K562 (cell line): ENCODE data around the gene SH3TC1. TPM values are rescaled to one million over a fixed set of nuclear protein-coding genes. Genes with fewer than 3 reads are reported as not detected.

Source experiments
- ATAC-seq: fragments of 200-7000 bp; cut with Tn5 transposase; 3 replicates; pipeline ENCODE4 v1.9.1; 2020; ENCODE audit warnings: moderate library complexity
- BruUV-seq: library from RNA; stranded (reverse); fragments of 400-500 nt; replicated peaks from 2 replicates; lab custom pipeline; 2021; lab: Mats Ljungman, UMichigan
- CTCF ChIA-PET: fragments of 300-600 bp; formaldehyde crosslinking; extraction: SDS; loops from one replicate; lab custom pipeline; 2021; ENCODE audit warnings: low intra/inter-chr PET ratio; lab: Yijun Ruan, JAX
- POLR2A ChIA-PET: fragments of 300-600, 350-650 bp; sonication (Branson Sonifier 250); formaldehyde crosslinking; extraction: SDS; loops from one replicate; lab custom pipeline; 2021; ENCODE audit warnings: antibody characterized with exemption, inconsistent platforms; lab: Yijun Ruan, JAX
- DNase-seq, 4 experiments: peaks; one replicate each; pipeline versions ENCODE4 v3.0.0 to v3.0.0-alpha.2; 2011 to 2018; ENCODE audit warnings: low spot score in 3 of 4, mixed read lengths in 3 of 4; ENCODE audit errors: extremely low read depth in 1 of 4
- FAIRE-seq: peaks from 2 replicates; lab custom pipeline; 2011; peaks lifted over from hg19 to GRCh38; lab: Jason Lieb, UNC
- H2AFZ ChIP-seq: 2 replicates; pipeline ENCODE4 v1.6.0; 2011; ENCODE audit warnings: low read depth, low read length, control low read depth, inconsistent platforms
- H3K27ac ChIP-seq: fragments of 200-600 bp; 3 replicates; pipeline ENCODE4 v1.8.0; 2011; ENCODE audit warnings: low read depth, mild to moderate bottlenecking, control low read depth, inconsistent platforms, low read length, moderate library complexity, mixed read lengths; ENCODE audit errors: extremely low read depth
- H3K27me3 ChIP-seq, 2 experiments: fragments of 300-600 bp in 1 of 2; 2 replicates in 1 of 2; 3 replicates in 1 of 2; pipeline versions ENCODE4 v1.6.0 to v1.8.0; 2011; ENCODE audit warnings: inconsistent platforms in 2 of 2, low read length in 2 of 2, mild to moderate bottlenecking in 1 of 2, mixed read lengths in 1 of 2, moderate library complexity in 1 of 2; ENCODE audit not compliant: control insufficient read depth in 2 of 2, insufficient read depth in 2 of 2
- H3K36me3 ChIP-seq: fragments of 300-600 bp; 3 replicates; pipeline ENCODE4 v1.8.0; 2011; ENCODE audit warnings: mild to moderate bottlenecking, low read length, inconsistent platforms; ENCODE audit not compliant: control insufficient read depth, insufficient read depth
- H3K4me1 ChIP-seq, 2 experiments: fragments of 200-600 bp in 1 of 2; replicated peaks in 1 of 2; 2 replicates in 1 of 2; 3 replicates in 1 of 2; pipeline versions ENCODE4 v1.5.1 to v1.8.0; 2011; ENCODE audit warnings: inconsistent platforms in 2 of 2, low read length in 2 of 2, mild to moderate bottlenecking in 1 of 2, mixed read lengths in 1 of 2, moderate library complexity in 1 of 2; ENCODE audit not compliant: control insufficient read depth in 2 of 2, insufficient read depth in 2 of 2
- H3K4me2 ChIP-seq: 2 replicates; pipeline ENCODE4 v1.6.1; 2011; ENCODE audit warnings: low read length, control low read depth, inconsistent platforms, mixed read lengths; ENCODE audit not compliant: insufficient read depth
- H3K4me3 ChIP-seq: fragments of 200-600 bp; sonication (generic), shearing (Covaris generic); 2 replicates; pipeline ENCODE4 v1.5.1; 2016; ENCODE audit warnings: control low read depth, inconsistent platforms
- H3K79me2 ChIP-seq: fragments of 200-600 bp; 3 replicates; pipeline ENCODE4 v1.8.0; 2011; ENCODE audit warnings: low read length, inconsistent platforms; ENCODE audit not compliant: control insufficient read depth, insufficient read depth
- H3K9ac ChIP-seq, 2 experiments: 2 replicates each; pipeline versions ENCODE4 v1.6.0 to v1.6.1; 2011; ENCODE audit warnings: low read depth in 2 of 2, low read length in 2 of 2, control low read depth in 1 of 2, inconsistent platforms in 1 of 2, mild to moderate bottlenecking in 1 of 2, mixed read lengths in 1 of 2; ENCODE audit not compliant: insufficient read depth in 1 of 2
- H3K9me1 ChIP-seq: one replicate; pipeline ENCODE4 v1.6.0; 2011; ENCODE audit warnings: inconsistent platforms, mild to moderate bottlenecking, low read length, moderate library complexity; ENCODE audit not compliant: control insufficient read depth, insufficient read depth
- H3K9me3 ChIP-seq: replicated peaks from 2 replicates; pipeline ENCODE4 v1.5.1; 2011; ENCODE audit warnings: low read depth, low read length, inconsistent platforms; ENCODE audit not compliant: control insufficient read depth, insufficient read depth
- H4K20me1 ChIP-seq: replicated peaks from 2 replicates; pipeline ENCODE4 v1.6.1; 2011; ENCODE audit warnings: low read length, inconsistent platforms, mixed read lengths; ENCODE audit not compliant: control insufficient read depth, insufficient read depth
- EP400 ChIP-seq: fragments of 450-650 bp; IDR thresholded peaks from 2 replicates; pipeline ENCODE4 v1.6.1; 2017; ENCODE audit warnings: antibody characterized with exemption, mild to moderate bottlenecking, moderate library complexity
- GABPB1 ChIP-seq: sonication (generic); formaldehyde crosslinking; IDR thresholded peaks from 2 replicates; pipeline ENCODE4 v1.8.0; 2022; ENCODE audit warnings: mild to moderate bottlenecking, missing genetic modification reagents
- NR4A1 ChIP-seq, 2 experiments: fragments of 250-450 bp in 1 of 2; fragments of 450-650 bp in 1 of 2; sonication (Bioruptor Pico) in 1 of 2; IDR thresholded peaks; 2 replicates each; pipeline versions ENCODE4 v1.4.0 to v1.6.1; 2016 to 2020; ENCODE audit warnings: mild to moderate bottlenecking in 2 of 2, missing compliant biosample characterization in 1 of 2, missing genetic modification characterization in 1 of 2, moderate library complexity in 1 of 2
- PHF21A ChIP-seq: fragments of 450-650 bp; IDR thresholded peaks from 2 replicates; pipeline ENCODE4 v1.6.1; 2017; ENCODE audit warnings: low read depth, borderline replicate concordance
- SIN3A ChIP-seq, 2 experiments: fragments of 150-350 bp in 1 of 2; IDR thresholded peaks; 2 replicates each; pipeline ENCODE4 v1.6.1; 2011 to 2016; ENCODE audit warnings: borderline replicate concordance in 2 of 2, low read depth in 2 of 2, low read length in 2 of 2, mild to moderate bottlenecking in 2 of 2, moderate library complexity in 2 of 2; ENCODE audit not compliant: control insufficient read depth in 1 of 2
- SMC3 ChIP-seq: conservative IDR thresholded peaks from 2 replicates; pipeline ENCODE4 v1.6.1; 2011; ENCODE audit warnings: low read depth, low read length, improper control_type of control experiment; ENCODE audit not compliant: insufficient read depth
- SNRNP70 ChIP-seq: fragments of 200-400 bp; formaldehyde crosslinking; optimal IDR thresholded peaks from 2 replicates; pipeline ENCODE3; 2017; ENCODE audit warnings: low read depth, low read length
- ZNF133 ChIP-seq: fragments of 250-450 bp; sonication (Bioruptor Pico); IDR thresholded peaks from 2 replicates; pipeline ENCODE4 v1.4.0; 2020; ENCODE audit warnings: mild to moderate bottlenecking
- WGBS: fragments of 100-300 bp; shearing (Covaris generic); methylation state at CpG from one replicate; pipeline ENCODE4 v1.1.6; 2016; ENCODE audit warnings: low coverage, mixed read lengths; ENCODE audit not compliant: insufficient coverage; ENCODE audit errors: missing lambda C conversion rate; 5-methylcytosine and 5-hydroxymethylcytosine counted together
- in situ Hi-C: fragments of 300-500 bp; cut with MboI; formaldehyde crosslinking; loops from 4 replicates; pipeline ENCODE4 v1.15.0; 2018; ENCODE audit warnings: inconsistent platforms, mixed read lengths
- intact Hi-C: fragments of 100-400 bp; cut with micrococcal nuclease; formaldehyde crosslinking; loops from 2 replicates; pipeline ENCODE4 v1.14.2; 2022
- polyA plus RNA-seq, 8 experiments: library from polyadenylated mRNA; depleted of rRNA in 4 of 8; stranded (reverse) in 5 of 8; unstranded in 3 of 8; fragments of >200 nt; fragmentation: Nextera tagmentation in 2 of 8; fragmentation: Illumina TruSeq in 1 of 8; extraction: Ambion mirVana in 2 of 8; extraction: Trizol in 1 of 8; gene quantifications; 2 replicates each; pipeline versions ENCODE4 v1.2.1 to v1.2.3, GENCODE V29; 2011 to 2014; ENCODE audit warnings: inconsistent platforms in 1 of 8, missing spikeins in 1 of 8
- total RNA-seq, 7 experiments: library from RNA; depleted of rRNA in 6 of 7; stranded (reverse); fragments of >200 nt in 6 of 7; fragmentation: Illumina TruSeq in 2 of 7; extraction: Trizol in 2 of 7; gene quantifications; 2 replicates each; pipeline versions ENCODE4 v1.2.1 to v1.2.3, GENCODE V29; 2011 to 2021; ENCODE audit warnings: low replicate concordance in 1 of 7
- TF ChIP-seq, protein P1 (sequence below), 2 experiments: IDR thresholded peaks in 1 of 2; conservative IDR thresholded peaks in 1 of 2; 2 replicates each; pipeline ENCODE4 v1.6.1; 2016; ENCODE audit warnings: low read depth in 2 of 2, mild to moderate bottlenecking in 1 of 2, missing compliant biosample characterization in 1 of 2, missing genetic modification characterization in 1 of 2, moderate library complexity in 1 of 2
- TF ChIP-seq, protein P2 (sequence below), 3 experiments: fragments of 200-800 bp in 1 of 3; sonication (Bioruptor generic) in 1 of 3; sonication (generic) in 1 of 3; formaldehyde crosslinking in 1 of 3; IDR thresholded peaks; 2 replicates each; pipeline versions ENCODE4 v1.6.1 to v1.8.0; 2016 to 2022; ENCODE audit warnings: mild to moderate bottlenecking in 2 of 3, missing compliant biosample characterization in 2 of 3, missing genetic modification characterization in 2 of 3, missing genetic modification reagents in 1 of 3
- TF ChIP-seq, protein P3 (sequence below): fragments of 250-450 bp; sonication (Bioruptor Pico); IDR thresholded peaks from 2 replicates; pipeline ENCODE4 v1.9.0; 2021; ENCODE audit warnings: mild to moderate bottlenecking
- TF ChIP-seq, protein P4 (sequence below): fragments of 450-650 bp; IDR thresholded peaks from 2 replicates; pipeline ENCODE4 v1.6.1; 2016; ENCODE audit warnings: low read depth, mild to moderate bottlenecking, moderate library complexity
- TF ChIP-seq, protein P5 (sequence below): fragments of 450-650 bp; formaldehyde crosslinking; IDR thresholded peaks from 2 replicates; pipeline ENCODE4 v1.4.0; 2020; ENCODE audit warnings: mild to moderate bottlenecking, mixed read lengths

Gene SH3TC1
- total and polyA plus RNA-seq, 9 of the 15 experiments (the other 6 are each of a cell fraction or from before 2014, with no cell fraction given), result 0.04 to 2.1 (median 0.48) TPM; not detected in 1

DNA sequence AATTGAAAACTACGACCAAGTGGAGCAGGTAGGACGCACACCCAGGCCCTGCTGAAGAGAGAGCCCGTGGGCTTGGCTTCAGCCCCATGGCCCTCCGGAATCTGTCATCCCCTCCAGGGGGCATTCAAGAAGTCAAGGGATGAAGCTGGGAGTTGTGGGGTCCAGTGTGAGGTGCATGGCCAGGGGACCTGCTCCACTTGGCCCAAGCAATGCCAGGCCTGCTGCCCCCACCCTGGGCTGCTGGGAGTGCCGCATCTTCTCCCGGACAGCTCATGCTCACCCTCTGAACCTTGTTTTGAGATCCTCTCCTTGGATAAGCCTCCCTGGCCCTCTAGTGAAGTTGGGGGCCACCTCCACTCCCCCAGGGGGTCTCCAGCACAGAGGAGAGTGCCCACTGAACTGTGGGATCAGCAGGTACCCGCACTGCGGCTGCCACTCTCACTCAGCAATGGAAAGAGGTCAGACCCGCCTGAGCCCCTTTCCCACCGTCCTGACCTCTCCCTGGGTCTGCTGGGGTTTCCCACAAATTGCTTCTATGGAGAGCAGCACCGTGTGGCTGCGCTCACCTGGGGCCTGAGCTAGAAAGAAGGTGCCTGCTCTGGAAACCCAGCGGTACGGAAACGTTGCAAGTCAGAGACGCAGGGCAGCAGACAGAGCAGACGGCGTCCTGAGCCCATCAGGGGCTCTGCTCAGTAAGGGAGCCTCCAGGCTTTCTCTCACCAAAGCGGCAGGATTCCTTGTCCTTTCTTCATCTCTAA lies 35.5 kb upstream of the SH3TC1 start:
- peaks cover 0 to 9% of the 10 kb centered on the region in 2 experiments; a peak in 2 of 5 replicates for H3K4me1 ChIP-seq
- no peaks in the 10 kb centered on the region for H3K36me3 ChIP-seq
- H3K27me3 ChIP-seq, result peaks cover 17 to 57% of the 10 kb centered on the region in 2 experiments; a peak in 4 of 5 replicates
- in situ Hi-C loops, result loop anchor here (10.0 kb wide), 1 partner anchor 241 kb away; no protein-coding TSS in a partner anchor
- peaks cover 6% of the 10 kb centered on the region for H3K9me3 ChIP-seq
- DNase-seq (no peak), ATAC-seq (no peak), FAIRE-seq (no peak)
- 2% methylated on average over 19 of the region's 19 CpGs for WGBS
- no peaks in the 10 kb centered on the region for H3K79me2 ChIP-seq
- H3K9me1 ChIP-seq, result no peaks in the 10 kb centered on the region
- H3K4me2 ChIP-seq, result no peak overlapping the region
- BruUV-seq, result no TSS peak
- H4K20me1 ChIP-seq, result no peaks in the 10 kb centered on the region; the same call in 1 of the 2 replicates
- H3K9ac ChIP-seq, result no peak overlapping the region; a peak in 1 of 4 replicates
- intact Hi-C loops, result no loop called here
- no peak overlapping the region for H3K27ac ChIP-seq
- H2AFZ ChIP-seq, result no peak overlapping the region
- ChIA-PET CTCF (no interaction called here), POLR2A (no interaction called here)
- H3K4me3 ChIP-seq, result no peak overlapping the region
- TF ChIP-seq, protein P1, sequence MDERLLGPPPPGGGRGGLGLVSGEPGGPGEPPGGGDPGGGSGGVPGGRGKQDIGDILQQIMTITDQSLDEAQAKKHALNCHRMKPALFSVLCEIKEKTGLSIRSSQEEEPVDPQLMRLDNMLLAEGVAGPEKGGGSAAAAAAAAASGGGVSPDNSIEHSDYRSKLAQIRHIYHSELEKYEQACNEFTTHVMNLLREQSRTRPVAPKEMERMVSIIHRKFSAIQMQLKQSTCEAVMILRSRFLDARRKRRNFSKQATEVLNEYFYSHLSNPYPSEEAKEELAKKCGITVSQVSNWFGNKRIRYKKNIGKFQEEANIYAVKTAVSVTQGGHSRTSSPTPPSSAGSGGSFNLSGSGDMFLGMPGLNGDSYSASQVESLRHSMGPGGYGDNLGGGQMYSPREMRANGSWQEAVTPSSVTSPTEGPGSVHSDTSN (CRISPR knock-in tag; IDR thresholded peaks at IDR 0.05; ENCODE audit: low read depth), result no peak
- TF ChIP-seq, protein P1 (tag; conservative IDR thresholded peaks at IDR 0.05; ENCODE audit: low read depth), result no peak
- TF ChIP-seq SMC3 (no peak), GABPB1 (CRISPR knock-in tag) (no peak), NR4A1 (CRISPR knock-in tag; IDR thresholded peaks at IDR 0.05) (no peak), NR4A1 (tag; IDR thresholded peaks at IDR 0.05) (no peak), SNRNP70 (no peak), SIN3A (IDR thresholded peaks at IDR 0.05; ENCODE audit: borderline replicate concordance in 2 of 2, control insufficient read depth in 1 of 2, low read depth in 2 of 2, low read length in 2 of 2) (no peak), PHF21A (no peak), ZNF133 (CRISPR knock-in tag) (no peak), EP400 (no peak)
- TF ChIP-seq, protein P2, sequence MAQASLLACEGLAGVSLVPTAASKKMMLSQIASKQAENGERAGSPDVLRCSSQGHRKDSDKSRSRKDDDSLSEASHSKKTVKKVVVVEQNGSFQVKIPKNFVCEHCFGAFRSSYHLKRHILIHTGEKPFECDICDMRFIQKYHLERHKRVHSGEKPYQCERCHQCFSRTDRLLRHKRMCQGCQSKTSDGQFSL (CRISPR knock-in tag; IDR thresholded peaks at IDR 0.05), result no peak
- TF ChIP-seq, protein P2 (tag; IDR thresholded peaks at IDR 0.05), result no peak
- TF ChIP-seq, protein P3, sequence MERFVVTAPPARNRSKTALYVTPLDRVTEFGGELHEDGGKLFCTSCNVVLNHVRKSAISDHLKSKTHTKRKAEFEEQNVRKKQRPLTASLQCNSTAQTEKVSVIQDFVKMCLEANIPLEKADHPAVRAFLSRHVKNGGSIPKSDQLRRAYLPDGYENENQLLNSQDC, result no peak
- TF ChIP-seq, protein P4, sequence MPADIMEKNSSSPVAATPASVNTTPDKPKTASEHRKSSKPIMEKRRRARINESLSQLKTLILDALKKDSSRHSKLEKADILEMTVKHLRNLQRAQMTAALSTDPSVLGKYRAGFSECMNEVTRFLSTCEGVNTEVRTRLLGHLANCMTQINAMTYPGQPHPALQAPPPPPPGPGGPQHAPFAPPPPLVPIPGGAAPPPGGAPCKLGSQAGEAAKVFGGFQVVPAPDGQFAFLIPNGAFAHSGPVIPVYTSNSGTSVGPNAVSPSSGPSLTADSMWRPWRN, result no peak
- TF ChIP-seq, protein P5, sequence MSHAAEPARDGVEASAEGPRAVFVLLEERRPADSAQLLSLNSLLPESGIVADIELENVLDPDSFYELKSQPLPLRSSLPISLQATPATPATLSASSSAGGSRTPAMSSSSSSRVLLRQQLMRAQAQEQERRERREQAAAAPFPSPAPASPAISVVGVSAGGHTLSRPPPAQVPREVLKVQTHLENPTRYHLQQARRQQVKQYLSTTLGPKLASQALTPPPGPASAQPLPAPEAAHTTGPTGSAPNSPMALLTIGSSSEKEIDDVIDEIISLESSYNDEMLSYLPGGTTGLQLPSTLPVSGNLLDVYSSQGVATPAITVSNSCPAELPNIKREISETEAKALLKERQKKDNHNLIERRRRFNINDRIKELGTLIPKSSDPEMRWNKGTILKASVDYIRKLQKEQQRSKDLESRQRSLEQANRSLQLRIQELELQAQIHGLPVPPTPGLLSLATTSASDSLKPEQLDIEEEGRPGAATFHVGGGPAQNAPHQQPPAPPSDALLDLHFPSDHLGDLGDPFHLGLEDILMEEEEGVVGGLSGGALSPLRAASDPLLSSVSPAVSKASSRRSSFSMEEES (CRISPR knock-in tag), result no peak
